ENCODE results near the gene KPNA6.
"Not testable (repeated sequence)": the region's sequence is repeated elsewhere in the genome, so short reads cannot be mapped to it uniquely, and the experiment has no call there.

Gene KPNA6

GRCh38 chr1:32100807-32101708, 6.8 kb upstream of the KPNA6 start:
- no peak for DNase-seq

GRCh38 chr1:32104127-32104526, 3.7 kb upstream of the KPNA6 start:
- no peak for DNase-seq

GRCh38 chr1:32105338-32105737, 2.5 kb upstream of the KPNA6 start:
- no peak for DNase-seq

- peak; percentile 25 for DNase-seq
Observed at GRCh38 chr1:32106663-32107275, 1.1 kb upstream of the KPNA6 start.

- no peak for DNase-seq
Observed at GRCh38 chr1:32111040-32111623, 3.3 kb downstream of the KPNA6 start.

GRCh38 chr1:32111789-32112188, 3.9 kb downstream of the KPNA6 start:
- no peak for DNase-seq

- DNase-seq = no peak
Observed at GRCh38 chr1:32112806-32113375, 5.0 kb downstream of the KPNA6 start.

- DNase-seq = not testable (repeated sequence)
Observed at GRCh38 chr1:32113436-32113835, 5.6 kb downstream of the KPNA6 start.

- DNase-seq = no peak
Observed at GRCh38 chr1:32114420-32114819, 6.6 kb downstream of the KPNA6 start.

- no peak for DNase-seq
Observed at GRCh38 chr1:32115496-32115895, 7.6 kb downstream of the KPNA6 start.

- DNase-seq = no peak
Observed at GRCh38 chr1:32116531-32116930, 8.7 kb downstream of the KPNA6 start.

- peak in 1 of 2 donors; percentile 32 for DNase-seq
Observed at GRCh38 chr1:32122151-32122550, 14.3 kb downstream of the KPNA6 start.

GRCh38 chr1:32123361-32123760, 15.5 kb downstream of the KPNA6 start:
- DNase-seq = peak; percentile 12 to 20

GRCh38 chr1:32125313-32125712, 17.5 kb downstream of the KPNA6 start:
- no peak for DNase-seq

GRCh38 chr1:32126770-32127169, 18.9 kb downstream of the KPNA6 start:
- DNase-seq = no peak

GRCh38 chr1:32127409-32128198, 19.7 kb downstream of the KPNA6 start:
- DNase-seq = no peak

- no peak for DNase-seq
Observed at GRCh38 chr1:32128479-32128878, 20.6 kb downstream of the KPNA6 start.

GRCh38 chr1:32128964-32129363, 21.1 kb downstream of the KPNA6 start:
- DNase-seq = no peak

GRCh38 chr1:32133950-32134280, 26.1 kb downstream of the KPNA6 start:
- not testable (repeated sequence) for DNase-seq

GRCh38 chr1:32137111-32137510, 29.3 kb downstream of the KPNA6 start:
- no peak for DNase-seq

GRCh38 chr1:32138965-32139364, 31.1 kb downstream of the KPNA6 start:
- DNase-seq = no peak

GRCh38 chr1:32142446-32143301, 34.8 kb downstream of the KPNA6 start:
- DNase-seq = no peak
